HepG2 (cell line): ENCODE measurements around the gene ZNF146. TPM values are rescaled to one million over a fixed set of nuclear protein-coding genes. Genes with fewer than 3 reads are reported as not detected.

Source experiments
- ATAC-seq: fragments of 200-7000 bp; cut with Tn5 transposase; 3 replicates; pipeline ENCODE4 v1.9.1; 2020; ENCODE audit warnings: mild to moderate bottlenecking, moderate library complexity
- BruUV-seq: library from RNA; stranded (reverse); fragments of 400-500 nt; replicated peaks from 2 replicates; lab custom pipeline; 2021; lab: Mats Ljungman, UMichigan
- CTCF ChIA-PET: fragments of 300-600 bp; formaldehyde crosslinking; extraction: SDS; loops from one replicate; lab custom pipeline; 2021; ENCODE audit warnings: low total read pairs, inconsistent platforms, low intra/inter-chr PET ratio; lab: Yijun Ruan, JAX
- POLR2A ChIA-PET: fragments of 350-600 bp; sonication (Branson Sonifier 250); formaldehyde crosslinking; loops from one replicate; lab custom pipeline; 2020; ENCODE audit warnings: antibody characterized with exemption, inconsistent platforms; lab: Yijun Ruan, JAX
- DNase-seq: peaks from one replicate; pipeline ENCODE4 v3.0.0-alpha.2; 2015; ENCODE audit warnings: low spot score
- FAIRE-seq: peaks from 3 replicates; lab custom pipeline; 2011; peaks lifted over from hg19 to GRCh38; lab: Jason Lieb, UNC
- H2AFZ ChIP-seq: one replicate; pipeline ENCODE4 v1.6.1; 2011; ENCODE audit warnings: low read length, inconsistent platforms
- H3K27ac ChIP-seq: fragments of 300-600 bp; 3 replicates; pipeline ENCODE4 v1.8.0; 2011; ENCODE audit warnings: mixed run types, mild to moderate bottlenecking, mixed read lengths, low read length, inconsistent platforms; ENCODE audit not compliant: insufficient read depth; ENCODE audit errors: extremely low read length
- H3K27me3 ChIP-seq, 2 experiments: fragments of 200-600 bp in 1 of 2; 2 replicates in 1 of 2; 3 replicates in 1 of 2; pipeline versions ENCODE4 v1.6.0 to v1.8.0; 2011; ENCODE audit warnings: low read length in 2 of 2, mild to moderate bottlenecking in 2 of 2, moderate library complexity in 2 of 2, inconsistent platforms in 1 of 2; ENCODE audit not compliant: insufficient read depth in 2 of 2, control insufficient read depth in 1 of 2
- H3K36me3 ChIP-seq, 2 experiments: fragments of 200-600 bp in 1 of 2; replicated peaks in 1 of 2; 2 replicates in 1 of 2; 3 replicates in 1 of 2; pipeline versions ENCODE4 v1.5.1 to v1.8.0; 2011; ENCODE audit warnings: low read length in 2 of 2, inconsistent platforms in 1 of 2; ENCODE audit not compliant: insufficient read depth in 2 of 2, control insufficient read depth in 1 of 2
- H3K4me1 ChIP-seq: 2 replicates; pipeline ENCODE4 v1.5.1; 2012; ENCODE audit warnings: low read length, inconsistent platforms; ENCODE audit not compliant: insufficient read depth
- H3K4me2 ChIP-seq: 2 replicates; pipeline ENCODE4 v1.6.0; 2011; ENCODE audit warnings: low read depth, low read length, inconsistent platforms
- H3K4me3 ChIP-seq, 3 experiments: fragments of 200-600 bp in 1 of 3; sonication (generic), shearing (Covaris generic) in 1 of 3; replicated peaks in 1 of 3; 2 replicates each; pipeline ENCODE4 v1.5.1; 2011 to 2016; ENCODE audit warnings: low read length in 3 of 3, inconsistent platforms in 2 of 3, low read depth in 2 of 3, mild to moderate bottlenecking in 2 of 3, control low read depth in 1 of 3, mixed read lengths in 1 of 3; ENCODE audit not compliant: insufficient read depth in 1 of 3
- H3K79me2 ChIP-seq: one replicate; pipeline ENCODE4 v1.6.1; 2011; ENCODE audit warnings: low read length, inconsistent platforms; ENCODE audit not compliant: insufficient read depth
- H3K9ac ChIP-seq: 2 replicates; pipeline ENCODE4 v1.6.0; 2011; ENCODE audit warnings: mild to moderate bottlenecking, low read depth, low read length, inconsistent platforms; ENCODE audit not compliant: insufficient read depth
- H3K9me3 ChIP-seq: 2 replicates; pipeline ENCODE4 v1.5.1; 2012; ENCODE audit warnings: mild to moderate bottlenecking, low read length
- H4K20me1 ChIP-seq: 2 replicates; pipeline ENCODE4 v1.6.0; 2011; ENCODE audit warnings: inconsistent platforms, mild to moderate bottlenecking, low read length, moderate library complexity; ENCODE audit not compliant: insufficient read depth
- CCDC6 ChIP-seq: sonication (generic); formaldehyde crosslinking; IDR thresholded peaks from 2 replicates; pipeline ENCODE4 v1.8.1; 2022; ENCODE audit warnings: mild to moderate bottlenecking, missing genetic modification reagents, moderate library complexity
- EED ChIP-seq: sonication (generic); formaldehyde crosslinking; IDR thresholded peaks from 2 replicates; pipeline ENCODE4 v1.5.0; 2020; ENCODE audit warnings: mild to moderate bottlenecking, missing genetic modification reagents
- FOXA1 ChIP-seq, 2 experiments: fragments of 450-650 bp in 1 of 2; sonication (generic) in 1 of 2; formaldehyde crosslinking in 1 of 2; IDR thresholded peaks; 2 replicates each; pipeline versions ENCODE4 v1.4.0 to v1.6.1; 2016 to 2020; ENCODE audit warnings: missing genetic modification reagents in 1 of 2
- ISL2 ChIP-seq: sonication (generic); formaldehyde crosslinking; IDR thresholded peaks from 2 replicates; pipeline ENCODE4 v1.5.0; 2020; ENCODE audit warnings: missing genetic modification reagents
- NR2F1 ChIP-seq, 2 experiments: fragments of 450-650 bp in 1 of 2; formaldehyde crosslinking in 1 of 2; IDR thresholded peaks; 2 replicates each; pipeline versions ENCODE4 v1.5.0 to v1.6.1; 2016 to 2020; ENCODE audit warnings: mild to moderate bottlenecking in 1 of 2, missing compliant biosample characterization in 1 of 2, missing genetic modification reagents in 1 of 2, moderate library complexity in 1 of 2
- NR2F6 ChIP-seq, 2 experiments: IDR thresholded peaks; 2 replicates each; pipeline ENCODE4 v1.6.1; 2016; ENCODE audit warnings: antibody characterized with exemption in 1 of 2, mild to moderate bottlenecking in 1 of 2
- NR3C1 ChIP-seq: sonication (generic); formaldehyde crosslinking; IDR thresholded peaks from 2 replicates; pipeline ENCODE4 v1.4.0; 2020; ENCODE audit warnings: missing genetic modification reagents
- TP53 ChIP-seq: sonication (generic); formaldehyde crosslinking; conservative IDR thresholded peaks from 2 replicates; pipeline ENCODE4 v1.4.0; 2020; ENCODE audit warnings: missing genetic modification reagents
- WGBS: methylation state at CpG from one replicate; pipeline ENCODE4 v1.1.6; 2017; ENCODE audit warnings: low lambda C conversion rate; 5-methylcytosine and 5-hydroxymethylcytosine counted together
- in situ Hi-C: cut with HindIII; loops from 2 replicates; pipeline ENCODE4 v1.10.0; 2017; ENCODE audit warnings: low pct_unique_long_range_greater_than_20kb; ENCODE audit not compliant: extremely low pct_ligation_motif_present
- intact Hi-C: fragments of 100-400 bp; cut with micrococcal nuclease; formaldehyde crosslinking; loops from one replicate; pipeline ENCODE4 v1.10.0; 2022; ENCODE audit not compliant: unreplicated experiment
- polyA plus RNA-seq, 8 experiments: library from polyadenylated mRNA; depleted of rRNA in 3 of 8; stranded (reverse) in 7 of 8; unstranded in 1 of 8; fragments of >200 nt; fragmentation: Illumina TruSeq in 4 of 8; extraction: Trizol in 4 of 8; gene quantifications; 2 replicates each; pipeline versions ENCODE4 v1.2.1 to v1.2.3, GENCODE V29; 2011 to 2016; ENCODE audit warnings: low read depth in 4 of 8, missing spikeins in 1 of 8, mixed read lengths in 1 of 8; ENCODE audit not compliant: insufficient read depth in 1 of 8
- total RNA-seq, 5 experiments: library from RNA; depleted of rRNA; stranded (reverse); fragments of >200 nt; fragmentation: Illumina TruSeq; extraction: Trizol; gene quantifications; 2 replicates each; pipeline ENCODE4 v1.2.3, GENCODE V29; 2016; ENCODE audit warnings: low read depth in 1 of 5
- TF ChIP-seq, protein P1 (sequence below): sonication (generic); formaldehyde crosslinking; IDR thresholded peaks from 2 replicates; pipeline ENCODE4 v1.4.0; 2020; ENCODE audit warnings: missing genetic modification reagents
- TF ChIP-seq, protein P2 (sequence below): sonication (generic); formaldehyde crosslinking; IDR thresholded peaks from 2 replicates; pipeline ENCODE4 v1.8.0; 2022; ENCODE audit warnings: missing genetic modification reagents, low read depth, mild to moderate bottlenecking, borderline replicate concordance
- TF ChIP-seq, protein P3 (sequence below): sonication (generic); formaldehyde crosslinking; IDR thresholded peaks from 2 replicates; pipeline ENCODE4 v1.5.0; 2020; ENCODE audit warnings: missing genetic modification reagents, mild to moderate bottlenecking, borderline replicate concordance

The ZNF146 gene
- total and polyA plus RNA-seq, 2 of the 13 experiments (the other 11 are each of a cell fraction or from before 2014, with no cell fraction given) = 28.4 to 52.7 TPM

DNA sequence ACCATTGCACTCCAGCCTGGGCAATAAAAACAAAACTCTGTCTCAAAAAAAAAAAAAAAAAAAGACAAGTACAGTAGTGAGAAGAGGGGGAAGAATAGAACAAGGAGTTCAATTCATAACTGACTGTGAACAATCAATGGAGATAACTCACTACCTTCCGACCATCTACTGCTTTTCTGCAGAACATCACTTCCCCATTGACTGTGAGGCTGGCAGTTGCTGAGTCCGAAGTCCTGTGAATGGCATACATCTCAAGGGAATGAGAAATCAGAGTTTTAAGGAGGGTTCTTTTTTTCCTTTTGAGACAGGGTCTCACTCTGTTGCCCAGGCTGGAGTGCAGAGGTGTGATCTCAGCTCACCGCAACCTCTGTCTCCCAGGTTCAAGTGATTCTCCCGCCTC is 11.6 kb upstream of the ZNF146 start:
- DNase-seq (no peak), ATAC-seq (no peak), FAIRE-seq (no peak)
- Histone ChIP-seq H3K79me2 (no peaks in the 10 kb centered on the region), H3K27ac (no peak overlapping the region), H3K27me3 (no peaks in the 10 kb centered on the region), H3K4me2 (no peak overlapping the region), H3K4me3 (no peak overlapping the region), H3K9ac (no peak overlapping the region), H3K9me3 (no peaks in the 10 kb centered on the region), H3K4me1 (no peaks in the 10 kb centered on the region), H3K36me3 (peaks cover 0 to 1% of the 10 kb centered on the region in 2 experiments; a peak in 1 of 5 replicates), H2AFZ (no peak overlapping the region), H4K20me1 (no peaks in the 10 kb centered on the region)
- ChIA-PET POLR2A (interaction anchor here (1.2 kb wide), 1 partner anchor 11 kb away, joined by 5 read pairs; the partner anchor contains the start of genes ZNF146 and ZNF565), CTCF (no interaction called here)
- in situ Hi-C loops (no loop called here), intact Hi-C loops (no loop called here)
- over 99% methylated on average over 4 of the region's 4 CpGs for WGBS
- TF ChIP-seq ISL2 (CRISPR knock-in tag) (no peak), CCDC6 (CRISPR knock-in tag) (no peak), FOXA1 (IDR thresholded peaks at IDR 0.05) (no peak), FOXA1 (CRISPR knock-in tag; IDR thresholded peaks at IDR 0.05) (no peak), NR2F6 (IDR thresholded peaks at IDR 0.05) (no peak), NR2F6 (CRISPR knock-in tag; IDR thresholded peaks at IDR 0.05) (no peak), NR3C1 (CRISPR knock-in tag) (no peak), NR2F1 (CRISPR knock-in tag; IDR thresholded peaks at IDR 0.05) (no peak), EED (CRISPR knock-in tag) (no peak), TP53 (CRISPR knock-in tag) (no peak)
- TF ChIP-seq, protein P1, sequence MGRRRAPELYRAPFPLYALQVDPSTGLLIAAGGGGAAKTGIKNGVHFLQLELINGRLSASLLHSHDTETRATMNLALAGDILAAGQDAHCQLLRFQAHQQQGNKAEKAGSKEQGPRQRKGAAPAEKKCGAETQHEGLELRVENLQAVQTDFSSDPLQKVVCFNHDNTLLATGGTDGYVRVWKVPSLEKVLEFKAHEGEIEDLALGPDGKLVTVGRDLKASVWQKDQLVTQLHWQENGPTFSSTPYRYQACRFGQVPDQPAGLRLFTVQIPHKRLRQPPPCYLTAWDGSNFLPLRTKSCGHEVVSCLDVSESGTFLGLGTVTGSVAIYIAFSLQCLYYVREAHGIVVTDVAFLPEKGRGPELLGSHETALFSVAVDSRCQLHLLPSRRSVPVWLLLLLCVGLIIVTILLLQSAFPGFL = no peak
- TF ChIP-seq, protein P2, sequence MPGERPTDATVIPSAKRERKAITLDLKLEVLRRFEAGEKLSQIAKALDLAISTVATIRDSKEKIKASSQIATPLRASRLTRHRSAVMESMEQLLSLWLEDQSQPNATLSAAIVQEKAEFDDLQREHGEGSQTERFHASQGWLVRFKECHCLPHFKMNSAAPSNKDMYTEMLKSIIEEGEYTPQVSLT (CRISPR knock-in tag) = no peak
- TF ChIP-seq, protein P3, sequence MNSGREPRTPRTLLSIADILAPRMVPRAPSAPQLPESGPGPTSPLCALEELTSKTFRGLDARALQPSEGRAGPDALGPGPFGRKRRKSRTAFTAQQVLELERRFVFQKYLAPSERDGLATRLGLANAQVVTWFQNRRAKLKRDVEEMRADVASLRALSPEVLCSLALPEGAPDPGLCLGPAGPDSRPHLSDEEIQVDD (CRISPR knock-in tag) = no peak
- no TSS peak for BruUV-seq
